RWPE1 (cell line): ENCODE measurements around the gene PSD4.

Source experiments
- CTCF ChIA-PET: fragments of 350-600 bp; sonication (Branson Sonifier 250); formaldehyde crosslinking; extraction: SDS; loops from one replicate; lab custom pipeline; 2021; lab: Yijun Ruan, JAX
- POLR2A ChIA-PET: fragments of 400-600 bp; formaldehyde crosslinking; extraction: SDS; loops from one replicate; lab custom pipeline; 2020; ENCODE audit warnings: antibody characterized with exemption; ENCODE audit not compliant: low non-redundant PET; lab: Yijun Ruan, JAX
- DNase-seq: peaks from one replicate; pipeline ENCODE4 v3.0.0; 2012; ENCODE audit warnings: low spot score
- H3K27ac ChIP-seq: fragments of 450-650 bp; 2 replicates; pipeline ENCODE4 v1.5.1; 2017
- TF ChIP-seq, protein P1 (sequence below): fragments of 450-650 bp; conservative IDR thresholded peaks from 2 replicates; pipeline ENCODE4 v1.5.1; 2017; ENCODE audit warnings: low read depth, mild to moderate bottlenecking

The PSD4 gene

GRCh38 chr2:113174376-113174750 lies 592 bp downstream of the PSD4 start:
- ChIA-PET CTCF (interaction anchor here (0.7 kb wide), 1 partner anchor 216 kb away, joined by 4 read pairs; no protein-coding TSS in a partner anchor), POLR2A (no interaction called here)
- H3K27ac ChIP-seq, result no peak overlapping the region
- DNase-seq, result no peak
- TF ChIP-seq, protein P1, sequence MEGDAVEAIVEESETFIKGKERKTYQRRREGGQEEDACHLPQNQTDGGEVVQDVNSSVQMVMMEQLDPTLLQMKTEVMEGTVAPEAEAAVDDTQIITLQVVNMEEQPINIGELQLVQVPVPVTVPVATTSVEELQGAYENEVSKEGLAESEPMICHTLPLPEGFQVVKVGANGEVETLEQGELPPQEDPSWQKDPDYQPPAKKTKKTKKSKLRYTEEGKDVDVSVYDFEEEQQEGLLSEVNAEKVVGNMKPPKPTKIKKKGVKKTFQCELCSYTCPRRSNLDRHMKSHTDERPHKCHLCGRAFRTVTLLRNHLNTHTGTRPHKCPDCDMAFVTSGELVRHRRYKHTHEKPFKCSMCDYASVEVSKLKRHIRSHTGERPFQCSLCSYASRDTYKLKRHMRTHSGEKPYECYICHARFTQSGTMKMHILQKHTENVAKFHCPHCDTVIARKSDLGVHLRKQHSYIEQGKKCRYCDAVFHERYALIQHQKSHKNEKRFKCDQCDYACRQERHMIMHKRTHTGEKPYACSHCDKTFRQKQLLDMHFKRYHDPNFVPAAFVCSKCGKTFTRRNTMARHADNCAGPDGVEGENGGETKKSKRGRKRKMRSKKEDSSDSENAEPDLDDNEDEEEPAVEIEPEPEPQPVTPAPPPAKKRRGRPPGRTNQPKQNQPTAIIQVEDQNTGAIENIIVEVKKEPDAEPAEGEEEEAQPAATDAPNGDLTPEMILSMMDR, result no peak

DNA sequence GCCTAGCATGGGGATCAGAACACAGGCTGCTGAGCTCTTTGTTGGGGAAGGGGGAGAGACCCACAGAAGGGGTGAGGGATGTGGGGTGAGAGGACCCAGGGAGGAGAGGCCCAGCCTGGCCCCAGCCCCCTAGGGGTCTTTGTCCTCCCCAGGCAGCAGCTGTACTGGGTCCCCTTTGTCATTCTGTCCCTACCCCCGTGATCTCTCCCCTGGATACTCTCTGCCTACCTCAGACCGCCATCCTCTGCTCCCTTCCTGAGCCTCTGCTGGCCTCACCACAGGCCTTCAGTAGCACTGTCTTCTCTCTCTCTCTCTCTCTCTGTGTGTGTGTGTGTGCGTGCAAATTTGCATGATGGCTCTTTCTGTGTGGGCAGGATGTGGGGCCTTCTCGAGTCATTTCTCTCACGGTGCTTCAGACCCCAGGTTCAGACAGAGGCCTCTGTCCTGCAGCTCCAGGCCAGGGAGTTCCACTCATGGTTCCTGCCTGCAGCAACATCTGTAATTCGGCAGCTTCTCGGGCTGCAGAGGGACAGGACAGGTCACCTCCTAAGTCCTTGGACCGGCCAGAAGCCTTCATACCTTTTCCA lies 1.4 kb downstream of the PSD4 start:
- ChIA-PET POLR2A (no interaction called here), CTCF (interaction anchor here (0.7 kb wide), 1 partner anchor 215 kb away, joined by 4 read pairs; no protein-coding TSS in a partner anchor)
- DNase-seq, result no peak
- TF ChIP-seq, protein P1, result no peak
- H3K27ac ChIP-seq, result no peak overlapping the region

- DNase-seq, result no peak
- POLR2A ChIA-PET, result no interaction called here
- CTCF ChIA-PET, result no interaction called here
- TF ChIP-seq, protein P1, result no peak
- no peak overlapping the region for H3K27ac ChIP-seq
Measured at GRCh38 chr2:113175736-113176695, 2.2 kb downstream of the PSD4 start.

DNA sequence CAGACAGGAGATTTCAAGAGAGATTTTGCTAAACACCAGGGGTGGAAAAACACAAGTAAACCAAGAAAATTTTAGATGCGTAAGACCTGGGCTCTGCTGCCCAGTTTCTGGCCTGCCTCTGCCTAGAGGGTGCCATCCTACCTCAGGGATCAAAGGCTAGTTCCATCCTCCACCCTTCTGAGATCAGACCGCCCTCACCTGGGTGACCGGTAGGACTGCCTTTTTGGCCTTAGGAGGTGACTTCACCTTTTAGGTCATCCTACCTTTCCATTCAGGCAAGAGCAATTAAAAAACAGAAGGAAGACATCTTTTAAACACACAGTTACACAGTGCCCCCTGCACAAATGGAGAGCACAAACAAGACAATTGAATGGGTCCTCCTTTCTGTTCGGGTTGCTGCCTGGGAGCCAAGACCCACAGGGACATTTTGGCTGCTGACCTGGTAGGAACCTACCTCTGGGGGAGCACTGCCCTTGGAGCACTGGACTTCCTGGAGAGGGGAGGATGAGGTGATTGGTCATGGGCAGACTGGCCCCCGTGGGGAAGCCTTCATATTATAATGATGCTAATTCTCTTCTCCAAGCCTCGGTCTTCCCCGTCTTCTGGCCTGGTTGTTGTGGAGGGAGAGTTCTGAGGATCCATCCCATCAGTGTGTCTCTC lies 3.1 kb downstream of the PSD4 start:
- CTCF ChIA-PET, result no interaction called here
- no peak for DNase-seq
- POLR2A ChIA-PET, result no interaction called here
- TF ChIP-seq, protein P1, result no peak
- H3K27ac ChIP-seq, result no peak overlapping the region

- TF ChIP-seq, protein P1, result no peak
- ChIA-PET POLR2A (interaction anchor here (0.5 kb wide), 1 partner anchor 21 kb away, joined by 4 read pairs; no protein-coding TSS in a partner anchor), CTCF (no interaction called here)
- H3K27ac ChIP-seq, result no peak overlapping the region
- DNase-seq, result no peak
Measured at GRCh38 chr2:113178069-113178746, 4.4 kb downstream of the PSD4 start.

- CTCF ChIA-PET, result no interaction called here
- no peak for DNase-seq
- no peak overlapping the region for H3K27ac ChIP-seq
Measured at GRCh38 chr2:113178891-113179290, 5.1 kb downstream of the PSD4 start.

More at GRCh38 chr2:113178891-113179290, 5.1 kb downstream of the PSD4 start:
- POLR2A ChIA-PET, result interaction anchor here (0.5 kb wide), 1 partner anchor 20 kb away, joined by 4 read pairs; no protein-coding TSS in a partner anchor
- TF ChIP-seq, protein P1, result no peak
